Effector memory CD8-positive, alpha-beta T cell (primary cell): ENCODE data around the gene POU3F1.

ENCODE experiments used
- ATAC-seq: fragments of 150-1000 bp; cut with Tn5 transposase; replicated peaks from 2 replicates; pipeline ENCODE4 v1.10.0; 2021; ENCODE audit warnings: mild to moderate bottlenecking, moderate library complexity
- DNase-seq, 3 experiments: peaks; one replicate each; pipeline ENCODE4 v3.0.0; 2021
- H3K27ac Mint-ChIP-seq, 2 donors: one replicate each; pipeline ENCODE4 v1.8.0; 2022; ENCODE audit warnings: mild to moderate bottlenecking in 2 of 2, mixed read lengths in 2 of 2, moderate library complexity in 2 of 2
- H3K27me3 Mint-ChIP-seq, 2 donors: one replicate each; pipeline ENCODE4 v1.8.0; 2022; ENCODE audit warnings: mixed read lengths in 2 of 2
- H3K36me3 Mint-ChIP-seq: one replicate; pipeline ENCODE4 v1.8.0; 2022; ENCODE audit warnings: mild to moderate bottlenecking, moderate library complexity, mixed read lengths; ENCODE audit not compliant: insufficient read depth
- H3K4me1 Mint-ChIP-seq, 2 donors: one replicate each; pipeline ENCODE4 v1.8.0; 2022; ENCODE audit warnings: low read depth in 2 of 2, mixed read lengths in 2 of 2
- H3K4me3 Mint-ChIP-seq, 2 donors: one replicate each; pipeline ENCODE4 v1.8.0; 2022; ENCODE audit warnings: mild to moderate bottlenecking in 2 of 2, mixed read lengths in 2 of 2, moderate library complexity in 2 of 2
- H3K9me3 Mint-ChIP-seq, 2 donors: one replicate each; pipeline ENCODE4 v1.8.0; 2022; ENCODE audit warnings: mixed read lengths in 2 of 2

POU3F1 gene

GRCh38 chr1:38064197-38064903 is 17.8 kb upstream of the POU3F1 start:
- H3K27ac Mint-ChIP-seq, result no peak overlapping the region
- no peaks in the 10 kb centered on the region for H3K9me3 Mint-ChIP-seq
- no peak for ATAC-seq
- peaks cover 7 to 55% of the 10 kb centered on the region in 2 donors for H3K27me3 Mint-ChIP-seq
- H3K4me3 Mint-ChIP-seq, result no peak overlapping the region
- DNase-seq, result no peak
- H3K4me1 Mint-ChIP-seq, result no peaks in the 10 kb centered on the region
- H3K36me3 Mint-ChIP-seq, result no peaks in the 10 kb centered on the region

GRCh38 chr1:38063616-38064015 is 17.0 kb upstream of the POU3F1 start:
- DNase-seq (no peak), ATAC-seq (no peak)
- Mint-ChIP-seq H3K27ac (no peak overlapping the region), H3K4me1 (no peaks in the 10 kb centered on the region), H3K9me3 (no peaks in the 10 kb centered on the region), H3K27me3 (peaks cover 7 to 55% of the 10 kb centered on the region in 2 donors), H3K4me3 (no peak overlapping the region), H3K36me3 (no peaks in the 10 kb centered on the region)

- no peak overlapping the region for H3K27ac Mint-ChIP-seq
- H3K27me3 Mint-ChIP-seq, result peaks cover 3 to 50% of the 10 kb centered on the region in 2 donors
- no peaks in the 10 kb centered on the region for H3K4me1 Mint-ChIP-seq
- ATAC-seq, result no peak
- no peaks in the 10 kb centered on the region for H3K9me3 Mint-ChIP-seq
- no peak overlapping the region for H3K4me3 Mint-ChIP-seq
- no peak for DNase-seq
- H3K36me3 Mint-ChIP-seq, result no peaks in the 10 kb centered on the region
Measured at GRCh38 chr1:38062361-38063288, 16.0 kb upstream of the POU3F1 start.

DNA sequence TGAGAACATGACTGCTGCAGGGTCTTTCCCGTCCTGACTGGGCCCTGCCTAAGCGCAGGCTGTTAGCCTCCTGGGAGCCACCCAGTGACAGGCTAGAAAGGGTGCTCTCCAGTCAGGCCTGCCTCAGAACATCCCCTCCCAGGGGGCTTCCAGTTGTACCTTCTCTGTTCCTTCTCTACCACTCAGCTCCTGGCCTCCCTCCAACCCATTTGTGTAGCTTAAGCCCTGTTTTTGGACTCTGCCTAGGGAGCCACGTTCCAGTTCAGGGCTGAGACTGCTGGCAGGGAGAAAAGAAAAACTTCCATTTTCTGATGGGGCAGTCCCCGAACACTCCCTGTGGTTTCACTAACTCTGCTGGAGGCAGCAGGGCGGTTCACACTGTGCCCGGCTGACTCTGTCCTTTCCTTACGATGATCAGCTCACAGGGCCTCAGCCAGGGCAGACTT is 15.3 kb upstream of the POU3F1 start:
- no peak for DNase-seq
- ATAC-seq, result no peak
- no peaks in the 10 kb centered on the region for H3K9me3 Mint-ChIP-seq
- H3K36me3 Mint-ChIP-seq, result no peaks in the 10 kb centered on the region
- no peaks in the 10 kb centered on the region for H3K4me1 Mint-ChIP-seq
- peaks cover 0 to 43% of the 10 kb centered on the region in 2 donors for H3K27me3 Mint-ChIP-seq
- no peak overlapping the region for H3K27ac Mint-ChIP-seq
- H3K4me3 Mint-ChIP-seq, result no peak overlapping the region

DNA sequence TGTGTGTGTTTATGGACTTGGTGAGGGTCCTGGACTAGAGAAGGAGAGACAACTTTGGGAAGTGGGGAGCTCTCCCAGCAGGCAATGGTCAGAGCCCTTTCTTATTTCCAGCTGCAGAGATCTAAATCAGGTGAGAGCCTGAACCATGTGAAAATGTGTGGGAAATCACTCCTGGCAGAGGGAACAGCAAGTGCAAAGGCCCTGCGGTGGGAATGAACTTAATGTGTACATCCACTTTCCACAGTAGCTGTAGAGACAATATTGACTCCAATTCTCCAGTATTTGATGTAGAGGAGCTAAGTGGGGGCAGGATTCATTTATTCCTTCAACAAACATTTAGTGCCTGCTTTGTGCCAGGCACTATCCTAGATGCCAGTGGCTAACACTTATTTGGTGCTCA is 14.7 kb upstream of the POU3F1 start:
- Mint-ChIP-seq H3K27me3 (peaks cover 0 to 43% of the 10 kb centered on the region in 2 donors), H3K4me3 (no peak overlapping the region), H3K27ac (no peak overlapping the region), H3K4me1 (no peaks in the 10 kb centered on the region), H3K36me3 (no peaks in the 10 kb centered on the region), H3K9me3 (no peaks in the 10 kb centered on the region)
- ATAC-seq (no peak), DNase-seq (no peak)

GRCh38 chr1:38060498-38060897 is 13.9 kb upstream of the POU3F1 start:
- ATAC-seq (no peak), DNase-seq (no peak)
- Mint-ChIP-seq H3K9me3 (no peaks in the 10 kb centered on the region), H3K4me3 (no peak overlapping the region), H3K27ac (no peak overlapping the region), H3K36me3 (no peaks in the 10 kb centered on the region), H3K27me3 (peaks cover 0 to 45% of the 10 kb centered on the region in 2 donors), H3K4me1 (no peaks in the 10 kb centered on the region)

- H3K36me3 Mint-ChIP-seq, result no peaks in the 10 kb centered on the region
- no peak overlapping the region for H3K27ac Mint-ChIP-seq
- DNase-seq (no peak), ATAC-seq (no peak)
- H3K27me3 Mint-ChIP-seq, result peaks cover 0 to 53% of the 10 kb centered on the region in 2 donors
- H3K4me3 Mint-ChIP-seq, result no peak overlapping the region
- no peaks in the 10 kb centered on the region for H3K9me3 Mint-ChIP-seq
- no peaks in the 10 kb centered on the region for H3K4me1 Mint-ChIP-seq
Measured at GRCh38 chr1:38059635-38060250, 13.2 kb upstream of the POU3F1 start.

- Mint-ChIP-seq H3K36me3 (no peaks in the 10 kb centered on the region), H3K4me3 (no peak overlapping the region), H3K9me3 (no peaks in the 10 kb centered on the region), H3K27me3 (peaks cover 0 to 46% of the 10 kb centered on the region in 2 donors), H3K4me1 (peaks cover 8 to 14% of the 10 kb centered on the region in 2 donors), H3K27ac (no peak overlapping the region)
- no peak for DNase-seq
- no peak for ATAC-seq
Measured at GRCh38 chr1:38055965-38056364, 9.4 kb upstream of the POU3F1 start.

GRCh38 chr1:38055398-38055797 is 8.8 kb upstream of the POU3F1 start:
- no peak for ATAC-seq
- Mint-ChIP-seq H3K4me1 (peaks cover 8 to 14% of the 10 kb centered on the region in 2 donors), H3K27ac (peak overlapping the region in 1 of 2 donors; percentile 21), H3K36me3 (no peaks in the 10 kb centered on the region), H3K27me3 (peaks cover 0 to 40% of the 10 kb centered on the region in 2 donors), H3K9me3 (no peaks in the 10 kb centered on the region), H3K4me3 (no peak overlapping the region)
- no peak for DNase-seq

- no peaks in the 10 kb centered on the region for H3K36me3 Mint-ChIP-seq
- peaks cover 0 to 22% of the 10 kb centered on the region in 2 donors for H3K27me3 Mint-ChIP-seq
- DNase-seq (no peak), ATAC-seq (peak; percentile 14)
- H3K4me1 Mint-ChIP-seq, result peaks cover 8 to 14% of the 10 kb centered on the region in 2 donors
- peak overlapping the region in 1 of 2 donors; percentile 62 for H3K27ac Mint-ChIP-seq
- H3K9me3 Mint-ChIP-seq, result no peaks in the 10 kb centered on the region
- no peak overlapping the region for H3K4me3 Mint-ChIP-seq
Measured at GRCh38 chr1:38053416-38054091, 7.0 kb upstream of the POU3F1 start.

DNA sequence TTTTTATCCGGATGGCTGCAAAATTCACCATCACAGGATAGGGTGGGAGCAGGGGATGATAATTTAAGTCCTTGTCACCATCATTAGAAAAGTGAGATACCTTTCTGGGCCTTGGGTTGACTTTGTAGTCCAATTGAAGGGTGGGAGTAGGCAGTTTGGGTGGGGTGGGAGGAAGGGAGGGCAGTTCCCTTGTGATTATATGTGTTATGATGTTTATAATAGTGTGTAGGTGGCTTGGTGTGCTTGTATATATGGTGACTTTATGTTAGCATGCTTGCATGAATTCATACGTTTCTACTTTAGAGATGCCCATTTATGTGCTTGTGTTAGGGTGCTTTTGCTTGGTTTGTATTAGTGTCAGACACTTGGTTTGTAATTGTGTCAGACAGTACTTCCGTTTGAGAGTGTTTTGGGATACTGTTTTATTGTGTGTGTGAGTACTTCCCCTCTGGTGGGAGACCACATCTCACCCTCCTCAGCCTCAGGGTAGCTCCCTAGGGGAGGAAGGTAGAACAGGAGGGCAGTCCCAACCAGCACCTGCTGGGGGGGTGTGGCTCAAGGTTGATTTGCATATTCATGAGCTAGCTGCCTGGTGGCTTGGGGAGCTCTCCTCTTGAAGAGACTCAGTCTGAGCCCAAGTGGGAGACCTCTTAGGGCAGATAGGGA is 6.3 kb upstream of the POU3F1 start:
- no peak for DNase-seq
- peaks cover 8 to 14% of the 10 kb centered on the region in 2 donors for H3K4me1 Mint-ChIP-seq
- no peaks in the 10 kb centered on the region for H3K9me3 Mint-ChIP-seq
- ATAC-seq, result peak; percentile 87
- peaks cover 0 to 17% of the 10 kb centered on the region in 2 donors for H3K27me3 Mint-ChIP-seq
- H3K27ac Mint-ChIP-seq, result peak overlapping the region; percentile 53 to 62
- no peak overlapping the region for H3K4me3 Mint-ChIP-seq
- H3K36me3 Mint-ChIP-seq, result no peaks in the 10 kb centered on the region

DNA sequence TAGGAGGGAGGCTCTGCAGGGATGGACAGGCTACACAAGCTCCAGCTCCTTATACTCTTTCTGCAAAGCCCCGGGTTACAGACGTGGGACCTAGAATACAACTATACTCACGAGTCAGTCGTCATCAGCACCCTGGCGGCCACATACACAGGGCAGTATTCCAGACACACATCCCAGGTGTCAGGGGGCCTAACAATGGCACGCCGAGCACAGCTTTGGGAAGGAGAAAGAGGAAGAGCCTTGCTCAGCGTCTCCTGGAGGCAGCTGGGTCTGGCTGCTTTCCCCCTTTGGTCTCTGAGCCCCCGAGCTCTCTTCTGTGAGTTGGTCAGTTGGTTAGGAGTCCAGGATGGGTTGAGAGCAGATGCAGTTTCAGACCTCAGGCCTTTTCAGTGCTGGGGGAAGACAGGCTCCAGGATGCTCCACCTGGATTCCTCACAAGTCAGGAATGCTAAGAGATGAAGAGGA is 4.5 kb upstream of the POU3F1 start:
- Mint-ChIP-seq H3K4me1 (peaks cover 10 to 20% of the 10 kb centered on the region in 2 donors), H3K9me3 (no peaks in the 10 kb centered on the region), H3K36me3 (peaks cover 3% of the 10 kb centered on the region), H3K27me3 (peaks cover 0 to 17% of the 10 kb centered on the region in 2 donors), H3K27ac (peak overlapping the region in 1 of 2 donors; percentile 46), H3K4me3 (no peak overlapping the region)
- ATAC-seq (no peak), DNase-seq (no peak)
